BLaER1 treated with 17β-estradiol and CSF1 and Interleukin-3, amounts not matched to agents 10 nM and 100 nM (cell line): Measurements from ENCODE around the gene RNF220.

ENCODE experiments used
- H3K27ac ChIP-seq, 11 experiments: shearing (Covaris generic); formaldehyde crosslinking; 2 replicates each; pipeline ENCODE4 v1.8.1; 2022
- H3K27me3 ChIP-seq, 11 experiments: shearing (Covaris generic); formaldehyde crosslinking; 2 replicates each; pipeline ENCODE4 v1.8.1; 2022
- H3K36me3 ChIP-seq, 11 experiments: shearing (Covaris generic); formaldehyde crosslinking; 2 replicates each; pipeline ENCODE4 v1.8.1; 2022
- H3K4me1 ChIP-seq, 10 experiments: shearing (Covaris generic); formaldehyde crosslinking; 2 replicates each; pipeline ENCODE4 v1.8.1; 2022
- H3K4me2 ChIP-seq, 11 experiments: shearing (Covaris generic); formaldehyde crosslinking; 2 replicates each; pipeline ENCODE4 v1.8.1; 2022
- H3K4me3 ChIP-seq, 10 experiments: shearing (Covaris generic); formaldehyde crosslinking; 2 replicates each; pipeline ENCODE4 v1.8.1; 2022
- H3K9ac ChIP-seq, 11 experiments: shearing (Covaris generic); formaldehyde crosslinking; 2 replicates each; pipeline ENCODE4 v1.8.1; 2022
- H3K9me3 ChIP-seq, 11 experiments: shearing (Covaris generic); formaldehyde crosslinking; replicated peaks in 1 of 11; 2 replicates each; pipeline ENCODE4 v1.8.1; 2022
- H4K20me1 ChIP-seq, 11 experiments: shearing (Covaris generic); formaldehyde crosslinking; 2 replicates each; pipeline ENCODE4 v1.8.1; 2022
- Cebpa-rat ChIP-seq, 11 experiments: shearing (Covaris generic); IDR thresholded peaks; 2 replicates each; pipeline ENCODE4 v1.8.1; 2022

RNF220 gene

DNA sequence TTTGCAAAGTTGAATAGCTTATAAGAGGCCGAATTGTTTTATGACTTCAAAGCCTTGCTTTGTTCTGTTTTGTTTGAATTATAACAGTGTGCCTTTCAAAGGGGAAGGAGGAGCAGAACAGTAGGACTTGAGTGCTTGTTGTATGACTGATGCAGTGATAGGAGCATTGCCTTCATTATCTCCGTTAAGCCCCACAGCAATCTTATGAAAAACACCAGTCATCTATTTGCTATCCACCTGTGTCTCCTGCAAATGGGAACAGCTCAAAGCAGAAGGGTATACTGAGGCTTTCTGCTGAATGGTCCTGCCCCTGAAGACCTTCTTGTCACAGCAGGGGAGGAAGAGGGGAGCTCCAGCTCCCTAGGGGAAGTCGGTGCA, 127.5 kb downstream of the RNF220 start:
- Histone ChIP-seq H3K27me3 (no peaks in the 10 kb centered on the region), H3K9me3 (peaks cover 0 to 15% (median 0%) of the 10 kb centered on the region in 11 experiments; a peak in 2 of 22 replicates), H3K4me3 (no peak overlapping the region), H4K20me1 (no peaks in the 10 kb centered on the region), H3K4me1 (no peaks in the 10 kb centered on the region), H3K4me2 (no peak overlapping the region), H3K9ac (no peak overlapping the region), H3K36me3 (no peaks in the 10 kb centered on the region), H3K27ac (no peak overlapping the region)
- TF ChIP-seq Cebpa-rat (IDR thresholded peaks at IDR 0.05), result no peak

DNA sequence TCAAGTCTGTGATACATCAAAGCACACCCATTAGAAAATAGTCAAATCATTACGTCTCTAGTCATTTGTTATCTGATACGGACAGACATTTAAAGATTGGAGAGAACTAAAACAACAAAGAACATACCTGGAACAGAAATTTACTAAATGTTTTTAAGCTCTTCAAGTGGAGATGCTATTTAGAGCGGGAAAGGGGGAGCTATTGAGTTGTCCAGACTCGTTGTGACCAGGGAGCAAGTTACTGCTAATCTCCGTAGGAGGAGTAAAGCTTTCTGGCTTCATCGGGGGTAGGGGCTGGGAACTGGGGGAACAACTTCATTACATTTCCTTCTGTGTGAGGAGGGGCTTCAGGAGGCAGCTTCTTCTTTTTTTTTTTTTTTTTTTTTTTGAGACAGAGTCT, 129.7 kb downstream of the RNF220 start:
- no peak overlapping the region for H3K4me3 ChIP-seq
- TF ChIP-seq Cebpa-rat (IDR thresholded peaks at IDR 0.05), result no peak

DNA sequence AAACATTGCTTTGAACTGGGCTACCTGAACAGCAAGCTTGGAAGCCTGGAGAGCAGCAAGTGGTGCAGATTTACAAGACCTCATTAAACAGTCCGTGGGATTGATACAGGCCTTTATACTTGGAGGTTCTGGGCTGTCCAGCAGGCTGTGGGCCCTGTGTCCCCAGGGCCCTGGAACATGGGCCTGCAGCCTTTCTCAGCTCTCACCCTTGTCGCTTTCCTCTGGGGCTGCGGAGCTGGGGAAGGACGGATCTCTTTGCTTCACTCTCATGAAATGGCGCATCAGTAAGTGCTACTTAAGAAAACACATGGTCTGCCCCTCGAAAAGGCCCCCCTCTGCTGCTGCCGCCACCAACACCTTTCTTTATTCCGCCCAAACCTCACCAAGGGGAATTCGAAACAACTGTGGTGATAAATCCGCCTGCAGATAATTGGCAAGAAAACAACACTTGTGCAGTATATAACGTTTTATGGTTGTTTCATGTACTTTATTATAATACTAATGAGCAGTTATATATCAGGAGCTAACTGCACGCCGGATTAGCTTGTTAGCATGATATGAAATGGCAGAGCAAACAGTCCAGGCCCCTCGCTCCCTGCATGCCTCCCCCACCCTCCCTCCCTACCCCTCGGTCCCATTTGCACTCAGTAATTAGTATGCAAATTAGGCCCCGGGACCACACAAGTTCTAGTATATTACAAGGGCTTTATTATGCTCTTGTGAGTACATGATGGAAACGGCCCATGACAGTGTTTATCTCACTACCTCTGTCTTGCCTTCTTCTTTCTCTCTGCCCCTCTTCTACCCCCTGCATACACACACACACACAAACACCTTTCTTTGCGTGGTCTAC, 131.5 kb downstream of the RNF220 start:
- Histone ChIP-seq H3K9ac (no peak overlapping the region), H3K27me3 (no peaks in the 10 kb centered on the region), H4K20me1 (no peaks in the 10 kb centered on the region), H3K36me3 (no peaks in the 10 kb centered on the region), H3K9me3 (peaks cover 0 to 15% (median 0%) of the 10 kb centered on the region in 11 experiments; a peak in 2 of 22 replicates), H3K4me1 (no peaks in the 10 kb centered on the region), H3K4me3 (no peak overlapping the region), H3K4me2 (no peak overlapping the region), H3K27ac (no peak overlapping the region)
- no peak for TF ChIP-seq Cebpa-rat (IDR thresholded peaks at IDR 0.05)

More for the DNA sequence above, 129.7 kb downstream of the RNF220 start:
- H3K36me3 ChIP-seq, result no peaks in the 10 kb centered on the region
- H3K27me3 ChIP-seq, result no peaks in the 10 kb centered on the region
- no peak overlapping the region for H3K4me2 ChIP-seq
- no peaks in the 10 kb centered on the region for H3K4me1 ChIP-seq
- no peaks in the 10 kb centered on the region for H4K20me1 ChIP-seq
- peaks cover 0 to 15% (median 0%) of the 10 kb centered on the region in 11 experiments; a peak in 2 of 22 replicates for H3K9me3 ChIP-seq
- H3K9ac ChIP-seq, result no peak overlapping the region
- H3K27ac ChIP-seq, result no peak overlapping the region

DNA sequence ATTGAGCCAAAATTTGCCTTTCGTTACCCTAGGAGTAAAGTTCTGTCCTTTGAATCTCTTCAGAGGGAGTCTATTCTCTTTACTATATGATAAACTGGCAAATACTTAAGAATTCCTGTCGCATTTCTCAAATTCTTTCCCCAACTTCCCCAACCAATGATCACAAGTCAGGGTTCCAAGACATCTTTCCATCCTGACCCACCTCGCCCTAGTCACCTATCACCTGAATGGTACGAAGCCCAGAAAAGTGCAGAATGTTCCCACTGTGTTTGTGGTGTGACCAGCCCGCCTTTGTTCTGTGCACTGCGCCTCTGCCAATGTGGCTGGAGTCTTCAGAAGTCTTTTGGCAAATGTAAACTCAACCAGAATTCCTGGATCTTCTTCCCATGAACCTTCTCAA, 132.5 kb downstream of the RNF220 start:
- Histone ChIP-seq H3K36me3 (no peaks in the 10 kb centered on the region), H3K4me3 (no peak overlapping the region), H3K27ac (no peak overlapping the region), H3K4me1 (no peaks in the 10 kb centered on the region), H3K4me2 (no peak overlapping the region), H3K9ac (no peak overlapping the region), H4K20me1 (no peaks in the 10 kb centered on the region), H3K27me3 (no peaks in the 10 kb centered on the region), H3K9me3 (peaks cover 0 to 15% (median 0%) of the 10 kb centered on the region in 11 experiments; a peak in 2 of 22 replicates)
- no peak for TF ChIP-seq Cebpa-rat (IDR thresholded peaks at IDR 0.05)

DNA sequence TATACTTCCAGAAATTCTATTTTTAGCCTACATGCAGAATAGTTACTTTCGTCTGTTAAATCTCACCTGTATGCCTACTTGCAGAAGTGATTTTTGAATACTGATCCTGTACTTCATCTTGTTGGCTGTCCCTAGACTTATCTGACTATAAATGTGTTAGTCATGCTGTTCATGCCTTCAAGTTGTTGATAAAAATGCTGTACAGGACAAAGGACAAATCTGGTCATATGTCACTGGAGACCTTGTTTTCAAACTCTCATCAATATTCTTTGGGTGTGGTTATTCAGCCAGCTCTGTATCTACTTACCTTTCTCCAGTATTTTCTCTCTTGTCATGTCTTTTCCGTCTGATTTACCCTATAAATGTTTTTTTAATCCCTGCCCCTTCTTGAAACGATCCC, 132.9 kb downstream of the RNF220 start:
- Histone ChIP-seq H3K27me3 (no peaks in the 10 kb centered on the region), H4K20me1 (no peaks in the 10 kb centered on the region), H3K9ac (no peak overlapping the region), H3K27ac (no peak overlapping the region), H3K4me3 (no peak overlapping the region), H3K4me1 (no peaks in the 10 kb centered on the region), H3K36me3 (no peaks in the 10 kb centered on the region), H3K9me3 (peaks cover 0 to 15% (median 0%) of the 10 kb centered on the region in 11 experiments; a peak in 2 of 22 replicates), H3K4me2 (no peak overlapping the region)
- TF ChIP-seq Cebpa-rat (IDR thresholded peaks at IDR 0.05), result no peak

DNA sequence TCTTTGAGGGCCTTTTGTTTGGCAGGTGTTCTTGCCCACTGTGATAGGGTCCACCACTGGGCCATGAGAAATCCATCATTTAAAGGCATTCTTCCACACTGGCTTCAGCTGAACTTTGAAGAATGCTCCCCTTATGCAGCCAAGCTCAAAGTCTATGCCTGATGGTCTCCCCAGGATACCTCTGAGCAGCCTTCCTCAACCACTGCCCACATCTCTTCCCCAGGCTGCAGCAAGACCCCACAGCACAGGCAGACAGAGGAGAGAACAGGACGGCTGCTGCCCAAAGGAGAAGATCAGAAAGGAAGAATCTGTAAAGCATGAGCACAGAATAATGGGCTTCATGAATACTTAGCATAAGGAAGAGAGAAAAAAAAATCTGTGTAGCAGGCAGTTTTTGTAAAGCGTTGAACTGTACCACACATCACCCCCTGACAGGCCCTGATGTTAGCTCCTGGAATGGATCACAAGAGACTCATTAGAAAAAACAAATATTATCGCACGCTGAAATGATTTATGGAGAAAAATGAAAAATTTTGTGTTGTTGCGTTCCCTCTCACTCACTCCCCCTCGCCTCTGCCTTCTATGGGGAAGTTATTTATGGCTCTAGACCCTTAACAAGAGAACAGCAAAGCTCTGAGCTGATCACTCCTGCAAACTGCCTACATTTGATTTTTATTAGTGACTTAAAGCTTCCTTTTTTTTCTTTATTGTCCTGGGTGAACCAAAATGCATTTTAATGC, 135.1 kb downstream of the RNF220 start:
- no peak overlapping the region for H3K27ac ChIP-seq
- H3K9me3 ChIP-seq, result peaks cover 0 to 9% (median 0%) of the 10 kb centered on the region in 11 experiments; a peak in 2 of 22 replicates
- no peak overlapping the region for H3K9ac ChIP-seq
- H4K20me1 ChIP-seq, result no peaks in the 10 kb centered on the region
- H3K4me2 ChIP-seq, result no peak overlapping the region
- no peaks in the 10 kb centered on the region for H3K36me3 ChIP-seq
- TF ChIP-seq Cebpa-rat (IDR thresholded peaks at IDR 0.05), result no peak
- no peaks in the 10 kb centered on the region for H3K27me3 ChIP-seq
- 0 out of 20 replicates have a peak, but pooled peaks cover 0 to 4% (median 0%) of the 10 kb centered on the region in 10 experiments for H3K4me1 ChIP-seq
- no peak overlapping the region for H3K4me3 ChIP-seq

DNA sequence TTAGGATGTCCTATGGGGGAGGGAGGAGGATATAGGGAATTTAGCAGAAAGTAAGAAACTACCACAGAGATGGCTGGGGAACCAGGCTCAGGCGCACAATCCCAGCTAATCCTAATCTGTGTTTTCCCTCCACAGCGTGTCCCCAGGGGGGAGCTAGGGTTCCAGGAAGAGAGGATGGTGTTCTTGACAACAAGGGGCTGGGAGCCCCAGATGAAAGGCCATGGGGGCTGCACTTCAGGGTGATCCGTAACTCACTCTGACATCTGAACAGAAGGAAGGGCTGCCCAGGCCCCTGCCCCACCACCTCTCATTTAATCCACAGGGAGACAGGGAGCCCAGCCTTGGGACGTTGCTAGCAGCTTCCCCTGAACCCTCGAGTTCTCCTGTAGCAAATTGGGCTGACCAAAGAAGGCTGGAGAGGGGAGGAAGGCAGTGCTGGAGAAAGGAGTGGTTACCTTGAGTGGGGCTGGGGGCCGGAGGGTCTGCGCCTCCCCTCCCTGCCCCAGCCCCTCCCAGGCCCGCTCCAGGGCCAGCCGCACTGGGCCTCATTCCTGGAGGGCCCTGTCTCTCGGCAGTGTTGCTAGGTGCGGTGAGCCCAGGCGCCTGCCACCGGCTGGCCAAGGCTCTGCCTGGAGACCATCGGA, 137.5 kb downstream of the RNF220 start:
- Histone ChIP-seq H3K4me1 (0 out of 20 replicates have a peak, but pooled peaks cover 0 to 4% (median 0%) of the 10 kb centered on the region in 10 experiments), H3K9ac (no peak overlapping the region), H3K27me3 (no peaks in the 10 kb centered on the region), H3K4me2 (no peak overlapping the region), H3K36me3 (no peaks in the 10 kb centered on the region), H3K9me3 (no peaks in the 10 kb centered on the region), H3K4me3 (no peak overlapping the region), H3K27ac (no peak overlapping the region), H4K20me1 (no peaks in the 10 kb centered on the region; a peak in 1 of 22 replicates)
- TF ChIP-seq Cebpa-rat (IDR thresholded peaks at IDR 0.05), result no peak

DNA sequence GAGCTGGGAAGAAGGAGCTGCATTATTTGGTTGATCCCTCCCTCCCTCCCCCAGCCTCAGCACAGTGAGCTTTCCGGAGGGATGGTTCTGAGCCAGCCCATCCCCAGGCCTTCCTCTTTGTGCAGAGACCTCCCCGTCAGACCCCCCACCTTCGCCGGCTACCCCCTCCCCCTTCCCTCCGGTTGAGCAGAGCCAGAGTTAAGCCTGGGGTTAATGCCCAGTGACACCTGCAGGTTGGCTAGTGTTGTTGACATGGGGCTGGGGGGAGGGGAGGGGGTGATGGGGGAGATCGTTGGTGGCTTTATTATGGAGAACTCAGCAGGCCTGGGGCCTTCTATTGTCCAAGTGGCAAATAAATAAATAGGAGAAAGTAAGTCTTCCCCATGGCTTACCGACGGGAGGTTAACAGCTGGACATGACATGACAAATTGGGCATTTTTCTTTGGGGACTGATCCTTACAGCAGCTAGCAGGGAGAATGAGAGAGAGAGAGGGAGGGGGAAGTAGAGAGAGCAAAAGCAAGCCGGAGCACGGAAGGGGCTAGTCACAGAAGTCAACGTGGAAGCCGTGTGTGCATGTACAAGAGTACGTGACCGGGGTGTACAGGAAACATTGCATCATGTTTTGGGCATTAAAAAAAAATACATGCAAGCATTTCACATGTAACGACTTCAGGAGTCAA, 138.1 kb downstream of the RNF220 start:
- H3K4me2 ChIP-seq, result no peak overlapping the region
- no peaks in the 10 kb centered on the region for H3K27me3 ChIP-seq
- no peak overlapping the region for H3K9ac ChIP-seq
- no peaks in the 10 kb centered on the region; a peak in 1 of 22 replicates for H4K20me1 ChIP-seq
- no peaks in the 10 kb centered on the region for H3K36me3 ChIP-seq
- H3K4me1 ChIP-seq, result 0 out of 20 replicates have a peak, but pooled peaks cover 0 to 4% (median 0%) of the 10 kb centered on the region in 10 experiments
- H3K4me3 ChIP-seq, result no peak overlapping the region
- no peak overlapping the region for H3K27ac ChIP-seq
- no peak for TF ChIP-seq Cebpa-rat (IDR thresholded peaks at IDR 0.05)
- H3K9me3 ChIP-seq, result no peaks in the 10 kb centered on the region
